Endothelial cell (in vitro differentiated cells): ENCODE results near the gene IFRD2. TPM values are rescaled to one million over a fixed set of nuclear protein-coding genes. Genes with fewer than 3 reads are reported as not detected.

ENCODE experiments used
- DNase-seq: peaks from one replicate; pipeline ENCODE4 v3.0.0; 2021; ENCODE audit warnings: low spot score
- H3K27ac Mint-ChIP-seq: one replicate; pipeline ENCODE4 v1.8.0; 2021; ENCODE audit warnings: mixed read lengths, inconsistent platforms; ENCODE audit not compliant: unreplicated experiment
- H3K27me3 Mint-ChIP-seq: one replicate; pipeline ENCODE4 v1.8.0; 2021; ENCODE audit warnings: mild to moderate bottlenecking, moderate library complexity, mixed read lengths, inconsistent platforms; ENCODE audit not compliant: unreplicated experiment
- H3K36me3 Mint-ChIP-seq: one replicate; pipeline ENCODE4 v1.8.0; 2021; ENCODE audit warnings: mild to moderate bottlenecking, low read depth, mixed read lengths, inconsistent platforms; ENCODE audit not compliant: unreplicated experiment
- H3K4me1 Mint-ChIP-seq: one replicate; pipeline ENCODE4 v1.8.0; 2021; ENCODE audit warnings: mild to moderate bottlenecking, mixed read lengths, inconsistent platforms; ENCODE audit not compliant: unreplicated experiment
- H3K4me3 Mint-ChIP-seq: one replicate; pipeline ENCODE4 v1.8.0; 2021; ENCODE audit warnings: mild to moderate bottlenecking, mixed read lengths, inconsistent platforms; ENCODE audit not compliant: unreplicated experiment
- H3K9me3 Mint-ChIP-seq: one replicate; pipeline ENCODE4 v1.8.0; 2021; ENCODE audit warnings: mixed read lengths, inconsistent platforms; ENCODE audit not compliant: unreplicated experiment
- total RNA-seq: library from RNA; stranded (reverse); fragmentation: NEBNext Ultra II Directional; extraction: Animal tissue kit (Norgen Biotek cat#: 25700); gene quantifications from one replicate; pipeline ENCODE4 v1.2.1, GENCODE V29; 2021; ENCODE audit not compliant: unreplicated experiment
- TF ChIP-seq, protein P1 (sequence below): fragments of 200-600 bp; sonication (generic); IDR thresholded peaks from one replicate; pipeline ENCODE4 v1.5.0; 2021; ENCODE audit warnings: antibody characterized with exemption; ENCODE audit not compliant: unreplicated experiment

Gene IFRD2
- total RNA-seq, 1 donor from 2014 or later: 43.2 TPM

DNA sequence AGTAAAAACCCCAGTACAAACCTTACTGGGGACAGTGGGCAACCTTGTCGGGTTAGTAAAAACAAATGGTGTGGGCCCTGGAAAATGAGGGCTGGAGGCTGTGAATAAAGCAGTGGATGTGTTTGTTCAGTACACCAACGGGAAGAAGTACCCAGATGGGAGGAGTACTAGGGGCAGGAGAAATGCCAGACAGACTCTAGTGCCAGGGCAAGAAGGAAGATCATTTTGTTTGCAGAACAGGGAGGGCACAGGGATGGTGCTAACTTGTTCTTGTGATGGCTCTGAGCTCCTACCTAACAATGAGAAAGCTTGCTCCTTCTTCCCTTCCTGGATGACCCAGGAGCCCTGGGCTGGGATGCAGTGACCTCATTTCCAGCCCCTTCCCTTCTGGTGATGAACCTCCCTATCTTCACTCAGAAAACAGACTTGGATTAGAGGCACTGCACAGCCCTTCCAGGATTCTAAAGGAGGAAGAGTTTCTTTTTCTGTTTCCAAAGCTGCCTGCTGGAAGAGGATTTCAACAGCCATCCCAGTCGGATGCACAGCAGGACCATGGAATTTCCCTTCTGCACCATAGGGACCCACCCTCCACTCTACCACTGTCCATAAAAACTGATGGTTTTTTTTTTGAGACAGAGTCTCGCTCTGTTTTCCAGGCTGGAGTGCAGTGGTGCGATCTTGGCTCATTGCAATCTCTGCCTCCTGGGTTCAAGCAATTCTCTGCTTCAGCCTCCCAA lies 42.3 kb upstream of the IFRD2 start:
- Mint-ChIP-seq H3K4me3 (no peak overlapping the region), H3K27ac (peak overlapping the region; percentile 87), H3K4me1 (peaks cover 34% of the 10 kb centered on the region), H3K27me3 (peaks cover 15% of the 10 kb centered on the region), H3K9me3 (no peaks in the 10 kb centered on the region), H3K36me3 (peaks cover 15% of the 10 kb centered on the region)
- TF ChIP-seq, protein P1, sequence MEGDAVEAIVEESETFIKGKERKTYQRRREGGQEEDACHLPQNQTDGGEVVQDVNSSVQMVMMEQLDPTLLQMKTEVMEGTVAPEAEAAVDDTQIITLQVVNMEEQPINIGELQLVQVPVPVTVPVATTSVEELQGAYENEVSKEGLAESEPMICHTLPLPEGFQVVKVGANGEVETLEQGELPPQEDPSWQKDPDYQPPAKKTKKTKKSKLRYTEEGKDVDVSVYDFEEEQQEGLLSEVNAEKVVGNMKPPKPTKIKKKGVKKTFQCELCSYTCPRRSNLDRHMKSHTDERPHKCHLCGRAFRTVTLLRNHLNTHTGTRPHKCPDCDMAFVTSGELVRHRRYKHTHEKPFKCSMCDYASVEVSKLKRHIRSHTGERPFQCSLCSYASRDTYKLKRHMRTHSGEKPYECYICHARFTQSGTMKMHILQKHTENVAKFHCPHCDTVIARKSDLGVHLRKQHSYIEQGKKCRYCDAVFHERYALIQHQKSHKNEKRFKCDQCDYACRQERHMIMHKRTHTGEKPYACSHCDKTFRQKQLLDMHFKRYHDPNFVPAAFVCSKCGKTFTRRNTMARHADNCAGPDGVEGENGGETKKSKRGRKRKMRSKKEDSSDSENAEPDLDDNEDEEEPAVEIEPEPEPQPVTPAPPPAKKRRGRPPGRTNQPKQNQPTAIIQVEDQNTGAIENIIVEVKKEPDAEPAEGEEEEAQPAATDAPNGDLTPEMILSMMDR: no peak
- no peak for DNase-seq

DNA sequence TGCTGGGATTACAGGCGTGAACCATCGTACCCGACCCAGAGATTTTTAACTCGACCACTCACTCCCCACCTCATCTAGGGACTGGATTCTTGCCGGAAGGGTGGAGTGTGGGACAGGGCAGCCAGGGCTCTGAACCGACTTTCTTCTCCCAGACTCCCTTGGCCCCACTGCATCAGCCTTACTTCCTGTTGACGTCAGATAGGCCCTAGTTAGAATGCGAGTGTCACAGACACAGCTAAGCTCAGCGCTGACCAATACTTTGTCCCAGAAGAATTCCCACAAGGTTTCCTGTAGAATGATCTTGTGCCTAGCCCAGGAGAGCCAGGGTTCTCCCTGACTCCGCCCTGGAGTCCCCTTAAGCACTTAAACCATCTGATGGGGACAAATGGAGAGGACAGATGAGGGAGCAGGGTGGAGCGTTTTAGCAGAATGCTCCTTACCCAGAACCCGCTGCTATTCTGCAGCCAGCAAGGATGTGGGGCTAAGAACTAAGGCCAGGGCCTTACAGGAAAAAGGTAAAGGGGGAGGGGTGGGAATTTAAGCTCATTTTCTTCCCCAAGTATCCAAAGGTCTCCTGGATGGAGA lies 41.6 kb upstream of the IFRD2 start:
- DNase-seq: no peak
- TF ChIP-seq, protein P1: no peak
- H3K4me1 Mint-ChIP-seq: peaks cover 30% of the 10 kb centered on the region
- H3K27me3 Mint-ChIP-seq: peaks cover 9% of the 10 kb centered on the region
- peaks cover 12% of the 10 kb centered on the region for H3K36me3 Mint-ChIP-seq
- peak overlapping the region; percentile 62 for H3K4me3 Mint-ChIP-seq
- H3K9me3 Mint-ChIP-seq: no peaks in the 10 kb centered on the region
- peak overlapping the region; percentile 87 for H3K27ac Mint-ChIP-seq

DNA sequence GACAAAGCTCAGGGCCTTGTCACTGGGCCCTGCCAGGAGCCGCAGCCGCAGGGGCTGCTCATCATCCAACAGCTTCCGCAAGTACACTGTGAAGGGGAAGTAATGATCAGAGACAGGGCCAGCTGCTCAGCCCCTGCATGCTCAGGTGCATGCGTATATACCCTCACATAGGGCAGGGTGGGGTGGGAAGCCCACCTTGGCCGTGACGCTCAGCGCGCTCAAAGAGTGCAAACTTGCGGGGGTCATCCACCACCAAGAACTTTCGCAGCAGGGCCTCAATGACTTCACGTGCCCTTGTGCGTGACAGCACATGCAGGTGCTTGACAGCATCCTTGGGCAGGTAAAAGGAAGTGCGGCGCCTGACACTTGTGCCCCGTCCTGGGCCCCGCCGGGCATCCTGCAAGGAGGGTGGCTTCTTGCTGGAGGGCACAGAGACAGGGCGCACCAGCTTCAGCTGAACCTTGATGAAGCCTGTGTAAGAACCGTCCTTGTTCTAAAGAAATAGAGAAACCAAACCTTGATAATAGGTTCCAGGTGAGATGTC lies 39.2 kb upstream of the IFRD2 start:
- Mint-ChIP-seq H3K4me1 (peaks cover 27% of the 10 kb centered on the region), H3K9me3 (no peaks in the 10 kb centered on the region), H3K36me3 (peaks cover 9% of the 10 kb centered on the region), H3K4me3 (no peak overlapping the region), H3K27ac (peak overlapping the region; percentile 42), H3K27me3 (peaks cover 5% of the 10 kb centered on the region)
- no peak for DNase-seq
- TF ChIP-seq, protein P1: no peak

DNA sequence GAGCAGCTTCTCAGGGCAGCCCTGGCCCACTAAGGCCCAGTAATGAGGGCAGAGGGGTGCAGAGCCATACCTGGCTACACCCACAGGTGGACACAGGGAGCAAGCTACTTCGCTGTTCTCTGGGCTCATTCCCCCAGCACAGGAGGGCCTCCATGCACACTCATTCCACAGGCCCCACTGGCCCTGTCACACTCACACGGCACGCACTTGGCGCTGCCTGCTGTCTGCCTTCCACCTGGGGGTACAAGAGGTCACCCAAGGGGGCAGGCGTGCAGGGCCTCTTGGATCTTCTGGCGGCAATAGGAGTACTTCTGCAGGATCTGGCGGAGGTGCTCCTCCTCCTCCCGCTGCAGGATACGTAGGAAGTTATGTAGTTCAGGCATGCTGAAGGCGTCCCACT lies 38.1 kb upstream of the IFRD2 start:
- Mint-ChIP-seq H3K27me3 (peaks cover 5% of the 10 kb centered on the region), H3K27ac (no peak overlapping the region), H3K9me3 (no peaks in the 10 kb centered on the region), H3K36me3 (peaks cover 13% of the 10 kb centered on the region), H3K4me3 (no peak overlapping the region), H3K4me1 (peaks cover 24% of the 10 kb centered on the region)
- DNase-seq: no peak
- TF ChIP-seq, protein P1: no peak
